WTC11 (cell line): ENCODE data around the gene TMA16. TPM values are rescaled to one million over a fixed set of nuclear protein-coding genes. Genes with fewer than 3 reads are reported as not detected.

Experiments used
- ATAC-seq: fragments of 200-7000 bp; cut with Tn5 transposase; 2 replicates; pipeline ENCODE4 v1.10.0; 2021; ENCODE audit warnings: mild to moderate bottlenecking, moderate library complexity
- CTCF ChIA-PET: fragments of 300-600 bp; sonication (Branson Sonifier 250); formaldehyde crosslinking; loops from one replicate; lab custom pipeline; 2021; ENCODE audit warnings: antibody characterized with exemption; lab: Charles Lee
- POLR2A ChIA-PET: fragments of 350-600 bp; sonication (Branson Sonifier 250); formaldehyde crosslinking; loops from one replicate; lab custom pipeline; 2021; ENCODE audit warnings: antibody characterized with exemption; lab: Charles Lee
- DNase-seq: peaks from one replicate; pipeline ENCODE4 v3.0.0; 2021; ENCODE audit warnings: low spot score
- H3K27ac Mint-ChIP-seq: 2 replicates; pipeline ENCODE4 v1.8.0; 2021; ENCODE audit warnings: mixed read lengths
- H3K27me3 Mint-ChIP-seq: 2 replicates; pipeline ENCODE4 v1.8.0; 2021; ENCODE audit warnings: low read depth, mild to moderate bottlenecking, moderate library complexity, mixed read lengths
- H3K36me3 Mint-ChIP-seq: 2 replicates; pipeline ENCODE4 v1.8.0; 2021; ENCODE audit warnings: mixed read lengths
- H3K4me1 Mint-ChIP-seq: 2 replicates; pipeline ENCODE4 v1.8.0; 2022; ENCODE audit warnings: mixed read lengths
- H3K4me3 Mint-ChIP-seq: 2 replicates; pipeline ENCODE4 v1.8.0; 2021; ENCODE audit warnings: mild to moderate bottlenecking, moderate library complexity, mixed read lengths
- H3K9me3 Mint-ChIP-seq: 2 replicates; pipeline ENCODE4 v1.8.0; 2021; ENCODE audit warnings: mixed read lengths
- CREB1 ChIP-seq: sonication (generic); formaldehyde crosslinking; IDR thresholded peaks from 2 replicates; pipeline ENCODE4 v1.8.0; 2023; ENCODE audit warnings: mild to moderate bottlenecking, missing genetic modification reagents
- E2F1 ChIP-seq: sonication (generic); formaldehyde crosslinking; IDR thresholded peaks from 2 replicates; pipeline ENCODE4 v1.8.0; 2022; ENCODE audit warnings: mild to moderate bottlenecking, missing genetic modification reagents
- E2F5 ChIP-seq: sonication (generic); formaldehyde crosslinking; IDR thresholded peaks from 2 replicates; pipeline ENCODE4 v1.8.1; 2022; ENCODE audit warnings: mild to moderate bottlenecking, moderate library complexity, missing genetic modification reagents
- ERG ChIP-seq: fragments of 250-450 bp; sonication (Bioruptor Pico); IDR thresholded peaks from 2 replicates; pipeline ENCODE4 v1.8.0; 2021; ENCODE audit warnings: mild to moderate bottlenecking
- ESRRA ChIP-seq: sonication (generic); formaldehyde crosslinking; IDR thresholded peaks from 2 replicates; pipeline ENCODE4 v1.8.1; 2022; ENCODE audit warnings: mild to moderate bottlenecking, missing genetic modification reagents, borderline replicate concordance
- ETV6 ChIP-seq: sonication (generic); formaldehyde crosslinking; IDR thresholded peaks from 2 replicates; pipeline ENCODE4 v1.8.1; 2022; ENCODE audit warnings: mild to moderate bottlenecking, missing genetic modification reagents
- GABPB1 ChIP-seq: sonication (generic); formaldehyde crosslinking; IDR thresholded peaks from 2 replicates; pipeline ENCODE4 v1.8.1; 2023; ENCODE audit warnings: mild to moderate bottlenecking, missing genetic modification reagents
- JUN ChIP-seq: sonication (generic); formaldehyde crosslinking; IDR thresholded peaks from 2 replicates; pipeline ENCODE4 v1.8.0; 2023; ENCODE audit warnings: mild to moderate bottlenecking, missing genetic modification reagents
- MAX ChIP-seq: sonication (generic); formaldehyde crosslinking; IDR thresholded peaks from 2 replicates; pipeline ENCODE4 v1.8.0; 2022; ENCODE audit warnings: mild to moderate bottlenecking, missing genetic modification reagents
- NFE2L1 ChIP-seq: sonication (generic); formaldehyde crosslinking; IDR thresholded peaks from 2 replicates; pipeline ENCODE4 v1.8.1; 2023; ENCODE audit warnings: missing genetic modification reagents
- NFYB ChIP-seq: sonication (generic); formaldehyde crosslinking; conservative IDR thresholded peaks from 2 replicates; pipeline ENCODE4 v1.8.0; 2022; ENCODE audit warnings: low read depth, missing genetic modification reagents
- NR3C1 ChIP-seq: sonication (generic); formaldehyde crosslinking; conservative IDR thresholded peaks from 2 replicates; pipeline ENCODE4 v1.8.1; 2023; ENCODE audit warnings: low read depth, mild to moderate bottlenecking, missing genetic modification reagents
- RELA ChIP-seq: sonication (generic); formaldehyde crosslinking; IDR thresholded peaks from 2 replicates; pipeline ENCODE4 v1.8.1; 2022; ENCODE audit warnings: missing genetic modification reagents, mild to moderate bottlenecking, borderline replicate concordance
- RORB ChIP-seq: fragments of 250-450 bp; sonication (Bioruptor Pico); IDR thresholded peaks from 2 replicates; pipeline ENCODE4 v1.9.0; 2021; ENCODE audit warnings: mild to moderate bottlenecking
- TP53 ChIP-seq: sonication (generic); formaldehyde crosslinking; IDR thresholded peaks from 2 replicates; pipeline ENCODE4 v1.8.1; 2023; ENCODE audit warnings: mild to moderate bottlenecking, missing genetic modification reagents
- ZNF219 ChIP-seq: sonication (generic); formaldehyde crosslinking; IDR thresholded peaks from 2 replicates; pipeline ENCODE4 v1.8.0; 2023; ENCODE audit warnings: missing genetic modification reagents, mild to moderate bottlenecking, borderline replicate concordance
- ZNF263 ChIP-seq: sonication (generic); formaldehyde crosslinking; IDR thresholded peaks from 2 replicates; pipeline ENCODE4 v1.8.1; 2022; ENCODE audit warnings: low read depth, mild to moderate bottlenecking, moderate library complexity, missing genetic modification reagents
- ZNF416 ChIP-seq: fragments of 250-450 bp; sonication (Bioruptor Pico); IDR thresholded peaks from 2 replicates; pipeline ENCODE4 v1.9.0; 2021; ENCODE audit warnings: mild to moderate bottlenecking, inconsistent platforms
- ZNF423 ChIP-seq: fragments of 250-450 bp; sonication (Bioruptor Pico); IDR thresholded peaks from 2 replicates; pipeline ENCODE4 v2.1.2; 2022; ENCODE audit warnings: mild to moderate bottlenecking, moderate library complexity
- total RNA-seq: library from RNA; stranded (reverse); gene quantifications from 3 replicates; pipeline ENCODE4 v1.2.3, GENCODE V29; 2021
- TF ChIP-seq, protein P1 (sequence below): sonication (generic); formaldehyde crosslinking; IDR thresholded peaks from 2 replicates; pipeline ENCODE4 v1.8.0; 2023; ENCODE audit warnings: missing genetic modification reagents, mild to moderate bottlenecking, borderline replicate concordance
- TF ChIP-seq, protein P2 (sequence below): sonication (generic); formaldehyde crosslinking; IDR thresholded peaks from 2 replicates; pipeline ENCODE4 v1.8.1; 2023; ENCODE audit warnings: mild to moderate bottlenecking, missing genetic modification reagents, moderate library complexity
- TF ChIP-seq, protein P3 (sequence below): sonication (generic); formaldehyde crosslinking; IDR thresholded peaks from 2 replicates; pipeline ENCODE4 v1.8.0; 2022; ENCODE audit warnings: mild to moderate bottlenecking, missing genetic modification reagents
- TF ChIP-seq, protein P4 (sequence below): sonication (generic); formaldehyde crosslinking; IDR thresholded peaks from 2 replicates; pipeline ENCODE4 v1.8.1; 2023; ENCODE audit warnings: mild to moderate bottlenecking, moderate library complexity, missing genetic modification reagents

The TMA16 gene
- total RNA-seq, 1 experiment from 2014 or later = 63.7 TPM

DNA sequence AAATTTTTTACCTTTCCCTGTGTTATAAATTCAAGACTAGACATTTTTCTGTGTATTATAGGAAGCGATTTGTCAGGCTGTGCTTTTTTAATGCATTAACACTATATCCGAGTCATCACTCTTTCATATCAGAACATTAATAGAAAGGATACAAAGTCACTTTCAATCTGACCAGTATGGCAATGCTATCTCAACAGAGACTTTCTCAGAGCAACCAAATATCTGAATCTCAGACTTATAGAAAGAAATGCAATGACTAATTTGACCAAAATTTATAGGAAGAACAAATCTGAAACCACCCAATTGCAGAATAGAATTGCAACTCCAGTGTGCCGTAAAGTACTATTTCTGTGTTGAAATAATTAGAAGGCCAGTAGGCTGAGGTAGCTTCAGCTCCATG lies 20.5 kb upstream of the TMA16 start (continued):
- no peak for TF ChIP-seq JUN (CRISPR knock-in tag)

GRCh38 chr4:163476761-163477438 lies 17.6 kb upstream of the TMA16 start:
- H3K27me3 Mint-ChIP-seq = no peaks in the 10 kb centered on the region
- DNase-seq (no peak), ATAC-seq (no peak)
- no peaks in the 10 kb centered on the region for H3K4me1 Mint-ChIP-seq
- TF ChIP-seq NR3C1 (CRISPR knock-in tag) (no peak), CREB1 (CRISPR knock-in tag) (no peak), NFYB (CRISPR knock-in tag) (no peak), ZNF416 (CRISPR knock-in tag) (no peak), E2F5 (no peak), ZNF263 (CRISPR knock-in tag) (no peak), MAX (CRISPR knock-in tag) (no peak), TP53 (CRISPR knock-in tag) (no peak), ZNF219 (CRISPR knock-in tag) (no peak), RORB (CRISPR knock-in tag) (no peak)
- TF ChIP-seq, protein P1, sequence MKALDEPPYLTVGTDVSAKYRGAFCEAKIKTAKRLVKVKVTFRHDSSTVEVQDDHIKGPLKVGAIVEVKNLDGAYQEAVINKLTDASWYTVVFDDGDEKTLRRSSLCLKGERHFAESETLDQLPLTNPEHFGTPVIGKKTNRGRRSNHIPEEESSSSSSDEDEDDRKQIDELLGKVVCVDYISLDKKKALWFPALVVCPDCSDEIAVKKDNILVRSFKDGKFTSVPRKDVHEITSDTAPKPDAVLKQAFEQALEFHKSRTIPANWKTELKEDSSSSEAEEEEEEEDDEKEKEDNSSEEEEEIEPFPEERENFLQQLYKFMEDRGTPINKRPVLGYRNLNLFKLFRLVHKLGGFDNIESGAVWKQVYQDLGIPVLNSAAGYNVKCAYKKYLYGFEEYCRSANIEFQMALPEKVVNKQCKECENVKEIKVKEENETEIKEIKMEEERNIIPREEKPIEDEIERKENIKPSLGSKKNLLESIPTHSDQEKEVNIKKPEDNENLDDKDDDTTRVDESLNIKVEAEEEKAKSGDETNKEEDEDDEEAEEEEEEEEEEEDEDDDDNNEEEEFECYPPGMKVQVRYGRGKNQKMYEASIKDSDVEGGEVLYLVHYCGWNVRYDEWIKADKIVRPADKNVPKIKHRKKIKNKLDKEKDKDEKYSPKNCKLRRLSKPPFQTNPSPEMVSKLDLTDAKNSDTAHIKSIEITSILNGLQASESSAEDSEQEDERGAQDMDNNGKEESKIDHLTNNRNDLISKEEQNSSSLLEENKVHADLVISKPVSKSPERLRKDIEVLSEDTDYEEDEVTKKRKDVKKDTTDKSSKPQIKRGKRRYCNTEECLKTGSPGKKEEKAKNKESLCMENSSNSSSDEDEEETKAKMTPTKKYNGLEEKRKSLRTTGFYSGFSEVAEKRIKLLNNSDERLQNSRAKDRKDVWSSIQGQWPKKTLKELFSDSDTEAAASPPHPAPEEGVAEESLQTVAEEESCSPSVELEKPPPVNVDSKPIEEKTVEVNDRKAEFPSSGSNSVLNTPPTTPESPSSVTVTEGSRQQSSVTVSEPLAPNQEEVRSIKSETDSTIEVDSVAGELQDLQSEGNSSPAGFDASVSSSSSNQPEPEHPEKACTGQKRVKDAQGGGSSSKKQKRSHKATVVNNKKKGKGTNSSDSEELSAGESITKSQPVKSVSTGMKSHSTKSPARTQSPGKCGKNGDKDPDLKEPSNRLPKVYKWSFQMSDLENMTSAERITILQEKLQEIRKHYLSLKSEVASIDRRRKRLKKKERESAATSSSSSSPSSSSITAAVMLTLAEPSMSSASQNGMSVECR (CRISPR knock-in tag) = no peak
- TF ChIP-seq, protein P2, sequence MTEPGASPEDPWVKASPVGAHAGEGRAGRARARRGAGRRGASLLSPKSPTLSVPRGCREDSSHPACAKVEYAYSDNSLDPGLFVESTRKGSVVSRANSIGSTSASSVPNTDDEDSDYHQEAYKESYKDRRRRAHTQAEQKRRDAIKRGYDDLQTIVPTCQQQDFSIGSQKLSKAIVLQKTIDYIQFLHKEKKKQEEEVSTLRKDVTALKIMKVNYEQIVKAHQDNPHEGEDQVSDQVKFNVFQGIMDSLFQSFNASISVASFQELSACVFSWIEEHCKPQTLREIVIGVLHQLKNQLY = no peak
- no peaks in the 10 kb centered on the region for H3K36me3 Mint-ChIP-seq
- no peaks in the 10 kb centered on the region for H3K9me3 Mint-ChIP-seq
- ChIA-PET POLR2A (no interaction called here), CTCF (no interaction called here)
- no peak overlapping the region for H3K4me3 Mint-ChIP-seq
- H3K27ac Mint-ChIP-seq = no peak overlapping the region

DNA sequence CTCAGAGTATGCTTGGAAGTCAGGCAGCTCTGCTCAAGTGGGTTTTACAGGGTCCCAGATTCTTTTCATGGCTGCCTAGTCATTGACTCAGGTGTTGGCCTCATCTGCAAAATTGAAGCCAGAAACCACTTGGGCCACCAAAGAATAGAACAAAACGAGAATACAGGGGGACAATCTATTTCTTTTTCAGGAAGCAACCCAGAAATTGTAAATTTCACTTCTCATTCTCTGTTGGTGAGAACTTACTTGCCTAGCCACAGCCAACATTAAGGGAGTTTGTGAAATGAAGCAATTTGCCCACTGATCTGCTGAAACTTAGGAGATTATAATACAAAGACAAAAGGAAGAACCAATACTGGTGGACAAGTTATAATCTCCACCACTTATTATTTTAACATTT lies 12.3 kb upstream of the TMA16 start:
- no peaks in the 10 kb centered on the region for H3K36me3 Mint-ChIP-seq
- CTCF ChIA-PET = interaction anchor here (0.8 kb wide), 1 partner anchor 68 kb away, joined by 4 read pairs; no protein-coding TSS in a partner anchor
- POLR2A ChIA-PET = no interaction called here
- no peaks in the 10 kb centered on the region for H3K27me3 Mint-ChIP-seq
- H3K9me3 Mint-ChIP-seq = no peaks in the 10 kb centered on the region
- H3K4me1 Mint-ChIP-seq = no peaks in the 10 kb centered on the region; the same call in 1 of the 2 replicates
- DNase-seq = no peak
- H3K4me3 Mint-ChIP-seq = no peak overlapping the region
- H3K27ac Mint-ChIP-seq = no peak overlapping the region
- no peak for ATAC-seq
- TF ChIP-seq ZNF416 (CRISPR knock-in tag) (no peak), ZNF219 (CRISPR knock-in tag) (no peak), NFE2L1 (CRISPR knock-in tag) (no peak), ERG (CRISPR knock-in tag) (no peak), ZNF423 (CRISPR knock-in tag) (no peak), ETV6 (CRISPR knock-in tag) (no peak), ESRRA (CRISPR knock-in tag) (no peak), E2F1 (no peak), RELA (CRISPR knock-in tag) (no peak), GABPB1 (CRISPR knock-in tag) (no peak)
- TF ChIP-seq, protein P3, sequence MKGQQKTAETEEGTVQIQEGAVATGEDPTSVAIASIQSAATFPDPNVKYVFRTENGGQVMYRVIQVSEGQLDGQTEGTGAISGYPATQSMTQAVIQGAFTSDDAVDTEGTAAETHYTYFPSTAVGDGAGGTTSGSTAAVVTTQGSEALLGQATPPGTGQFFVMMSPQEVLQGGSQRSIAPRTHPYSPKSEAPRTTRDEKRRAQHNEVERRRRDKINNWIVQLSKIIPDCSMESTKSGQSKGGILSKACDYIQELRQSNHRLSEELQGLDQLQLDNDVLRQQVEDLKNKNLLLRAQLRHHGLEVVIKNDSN (CRISPR knock-in tag) = no peak
- TF ChIP-seq, protein P4, sequence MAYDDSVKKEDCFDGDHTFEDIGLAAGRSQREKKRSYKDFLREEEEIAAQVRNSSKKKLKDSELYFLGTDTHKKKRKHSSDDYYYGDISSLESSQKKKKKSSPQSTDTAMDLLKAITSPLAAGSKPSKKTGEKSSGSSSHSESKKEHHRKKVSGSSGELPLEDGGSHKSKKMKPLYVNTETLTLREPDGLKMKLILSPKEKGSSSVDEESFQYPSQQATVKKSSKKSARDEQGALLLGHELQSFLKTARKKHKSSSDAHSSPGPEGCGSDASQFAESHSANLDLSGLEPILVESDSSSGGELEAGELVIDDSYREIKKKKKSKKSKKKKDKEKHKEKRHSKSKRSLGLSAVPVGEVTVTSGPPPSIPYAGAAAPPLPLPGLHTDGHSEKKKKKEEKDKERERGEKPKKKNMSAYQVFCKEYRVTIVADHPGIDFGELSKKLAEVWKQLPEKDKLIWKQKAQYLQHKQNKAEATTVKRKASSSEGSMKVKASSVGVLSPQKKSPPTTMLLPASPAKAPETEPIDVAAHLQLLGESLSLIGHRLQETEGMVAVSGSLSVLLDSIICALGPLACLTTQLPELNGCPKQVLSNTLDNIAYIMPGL (CRISPR knock-in tag) = no peak
